Measurements from ENCODE around the gene HEMK1.

Gene HEMK1

GRCh38 chr3:50573566-50574443 lies 4.5 kb downstream of the HEMK1 start:
- Histone ChIP-seq H3K36me3 (ENCODE audit: insufficient read depth) (no peaks in the 10 kb centered on the region), H3K79me2 (ENCODE audit: insufficient read depth, low read depth) (no peaks in the 10 kb centered on the region), H3K27me3 (ENCODE audit: insufficient read depth, low read depth) (no peaks in the 10 kb centered on the region), H3K4me2 (no peak overlapping the region), H2AFZ (ENCODE audit: low read depth) (no peak overlapping the region), H3K4me3 (IDR thresholded peaks at IDR 0.05; ENCODE audit: insufficient read depth, low read depth, low read length) (no peak overlapping the region), H3K9ac (no peak overlapping the region), H3K4me1 (ENCODE audit: low read depth, poor library complexity, severe bottlenecking) (peaks cover 24% of the 10 kb centered on the region), H4K20me1 (ENCODE audit: insufficient read depth) (no peaks in the 10 kb centered on the region), H3K27ac (no peak overlapping the region)
- TF ChIP-seq CTCF (conservative IDR thresholded peaks at IDR 0.05; ENCODE audit: low read depth, low read length), result no peak

GRCh38 chr3:50574444-50574831 lies 5.1 kb downstream of the HEMK1 start:
- Histone ChIP-seq H3K4me1 (ENCODE audit: low read depth, poor library complexity, severe bottlenecking) (peaks cover 24% of the 10 kb centered on the region), H3K9ac (no peak overlapping the region), H3K27ac (no peak overlapping the region), H4K20me1 (ENCODE audit: insufficient read depth) (no peaks in the 10 kb centered on the region), H3K4me3 (IDR thresholded peaks at IDR 0.05; ENCODE audit: insufficient read depth, low read depth, low read length) (no peak overlapping the region), H3K36me3 (ENCODE audit: insufficient read depth) (no peaks in the 10 kb centered on the region), H2AFZ (ENCODE audit: low read depth) (no peak overlapping the region), H3K4me2 (no peak overlapping the region), H3K27me3 (ENCODE audit: insufficient read depth, low read depth) (no peaks in the 10 kb centered on the region), H3K79me2 (ENCODE audit: insufficient read depth, low read depth) (no peaks in the 10 kb centered on the region)
- TF ChIP-seq CTCF (conservative IDR thresholded peaks at IDR 0.05; ENCODE audit: low read depth, low read length), result no peak

GRCh38 chr3:50575372-50575771 lies 6.0 kb downstream of the HEMK1 start:
- no peaks in the 10 kb centered on the region for H3K27me3 ChIP-seq (ENCODE audit: insufficient read depth, low read depth)
- no peak overlapping the region for H3K4me3 ChIP-seq (IDR thresholded peaks at IDR 0.05; ENCODE audit: insufficient read depth, low read depth, low read length)
- H3K4me2 ChIP-seq, result no peak overlapping the region
- no peaks in the 10 kb centered on the region for H3K36me3 ChIP-seq (ENCODE audit: insufficient read depth)
- no peaks in the 10 kb centered on the region for H4K20me1 ChIP-seq (ENCODE audit: insufficient read depth)
- no peak for TF ChIP-seq CTCF (conservative IDR thresholded peaks at IDR 0.05; ENCODE audit: low read depth, low read length)
- H3K9ac ChIP-seq, result no peak overlapping the region
- H2AFZ ChIP-seq (ENCODE audit: low read depth), result no peak overlapping the region
- peaks cover 19% of the 10 kb centered on the region for H3K4me1 ChIP-seq (ENCODE audit: low read depth, poor library complexity, severe bottlenecking)
- H3K27ac ChIP-seq, result no peak overlapping the region
- H3K79me2 ChIP-seq (ENCODE audit: insufficient read depth, low read depth), result no peaks in the 10 kb centered on the region

- H3K27ac ChIP-seq, result no peak overlapping the region
- H3K36me3 ChIP-seq (ENCODE audit: insufficient read depth), result no peaks in the 10 kb centered on the region
- no peak overlapping the region for H3K4me3 ChIP-seq (IDR thresholded peaks at IDR 0.05; ENCODE audit: insufficient read depth, low read depth, low read length)
- no peak for TF ChIP-seq CTCF (conservative IDR thresholded peaks at IDR 0.05; ENCODE audit: low read depth, low read length)
- no peak overlapping the region for H3K9ac ChIP-seq
- no peaks in the 10 kb centered on the region for H3K79me2 ChIP-seq (ENCODE audit: insufficient read depth, low read depth)
- peaks cover 17% of the 10 kb centered on the region for H3K4me1 ChIP-seq (ENCODE audit: low read depth, poor library complexity, severe bottlenecking)
- no peaks in the 10 kb centered on the region for H4K20me1 ChIP-seq (ENCODE audit: insufficient read depth)
- no peaks in the 10 kb centered on the region for H3K27me3 ChIP-seq (ENCODE audit: insufficient read depth, low read depth)
- H3K4me2 ChIP-seq, result no peak overlapping the region
- no peak overlapping the region for H2AFZ ChIP-seq (ENCODE audit: low read depth)
These were observed 8.0 kb downstream of the HEMK1 start for GRCh38 chr3:50577348-50577747.

Data from KMS-11 (cell line).